G401.6 (cell line): ENCODE data around the gene MYPOP.
A peak's percentile ranks its signal among the peaks of the same experiment; 100 is the strongest.

ENCODE experiments used
- FAIRE-seq: peaks from 2 replicates; lab custom pipeline; 2012; peaks lifted over from hg19 to GRCh38; lab: Jason Lieb, UNC

Gene MYPOP

GRCh38 chr19:45901912-45902650 is at the start of gene MYPOP:
Gene MYPOP, minus strand, starts transcription at chr19:45902613. Its CDS starts 840 bp downstream, at chr19:45901773.
- no peak for FAIRE-seq

GRCh38 chr19:45947926-45948325 is 45.5 kb upstream of the MYPOP start:
- FAIRE-seq, result no peak

GRCh38 chr19:45940515-45940805 is 38.0 kb upstream of the MYPOP start:
- FAIRE-seq, result no peak

- FAIRE-seq, result no peak
Observed at GRCh38 chr19:45939792-45940514, 37.5 kb upstream of the MYPOP start.

- FAIRE-seq, result no peak
Observed at GRCh38 chr19:45938733-45939319, 36.4 kb upstream of the MYPOP start.

- no peak for FAIRE-seq
Observed at GRCh38 chr19:45935267-45935666, 32.9 kb upstream of the MYPOP start.

GRCh38 chr19:45934551-45935230 is 32.3 kb upstream of the MYPOP start:
- no peak for FAIRE-seq

GRCh38 chr19:45933759-45934158 is 31.3 kb upstream of the MYPOP start:
- no peak for FAIRE-seq

GRCh38 chr19:45931055-45931454 is 28.6 kb upstream of the MYPOP start:
- FAIRE-seq, result no peak

GRCh38 chr19:45929247-45929646 is 26.8 kb upstream of the MYPOP start:
- FAIRE-seq, result no peak

GRCh38 chr19:45927565-45928261 is 25.3 kb upstream of the MYPOP start:
- peak; percentile 94 for FAIRE-seq

GRCh38 chr19:45924891-45925447 is 22.6 kb upstream of the MYPOP start:
- FAIRE-seq, result no peak

GRCh38 chr19:45922281-45922680 is 19.9 kb upstream of the MYPOP start:
- FAIRE-seq, result no peak

GRCh38 chr19:45920458-45920857 is 18.0 kb upstream of the MYPOP start:
- FAIRE-seq, result no peak

GRCh38 chr19:45919678-45920077 is 17.3 kb upstream of the MYPOP start:
- FAIRE-seq, result no peak

- no peak for FAIRE-seq
Observed at GRCh38 chr19:45918721-45919120, 16.3 kb upstream of the MYPOP start.

GRCh38 chr19:45917421-45918091 is 15.1 kb upstream of the MYPOP start:
- no peak for FAIRE-seq

GRCh38 chr19:45913874-45914830 is 11.7 kb upstream of the MYPOP start, which contains the start of gene NANOS2:
Gene NANOS2, minus strand, starts transcription at chr19:45914778. Its CDS starts 85 bp downstream, at chr19:45914693.
- no peak for FAIRE-seq

GRCh38 chr19:45911291-45911690 is 8.9 kb upstream of the MYPOP start:
- no peak for FAIRE-seq

GRCh38 chr19:45908956-45909355 is 6.5 kb upstream of the MYPOP start:
- no peak for FAIRE-seq
